Measurements from ENCODE around the gene GNG4. TPM values are rescaled to one million over a fixed set of nuclear protein-coding genes. Genes with fewer than 3 reads are reported as not detected.

The GNG4 gene
- total RNA-seq, 2 donors from 2014 or later = 13.5 to 14.2 TPM

DNA sequence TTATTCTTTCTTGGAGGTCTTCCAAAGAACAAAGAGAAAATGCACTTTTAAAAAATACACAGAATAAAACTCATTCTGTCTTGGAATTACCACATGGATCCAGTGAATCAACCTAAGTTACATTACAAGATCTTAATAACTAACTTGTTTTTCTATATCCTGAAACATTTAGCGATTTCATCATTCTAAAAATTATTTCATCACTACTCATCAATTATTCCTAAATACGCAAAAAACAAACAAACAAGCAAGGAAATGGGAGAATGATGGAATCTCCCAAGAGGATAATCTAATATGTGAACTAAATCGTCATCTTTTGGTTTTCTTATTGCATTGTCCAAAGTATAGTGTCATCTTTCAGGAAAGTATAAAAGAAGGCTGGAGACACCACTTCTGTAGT is 38.5 kb upstream of the GNG4 start:
- Histone ChIP-seq H3K9ac (ENCODE audit: extremely low read depth, low read length, poor library complexity, severe bottlenecking) (no peak overlapping the region), H3K4me3 (ENCODE audit: low read length) (no peak overlapping the region), H3K36me3 (ENCODE audit: control insufficient read depth, insufficient read depth, low read length) (no peaks in the 10 kb centered on the region), H3K27me3 (ENCODE audit: control insufficient read depth, insufficient read depth, low read length, poor library complexity, severe bottlenecking) (no peaks in the 10 kb centered on the region), H3K27ac (ENCODE audit: low read depth, low read length) (no peak overlapping the region), H3K4me1 (ENCODE audit: control insufficient read depth, insufficient read depth, low read length) (peaks cover 8% of the 10 kb centered on the region), H3K9me3 (ENCODE audit: control insufficient read depth, low read length) (no peaks in the 10 kb centered on the region)
- no peak overlapping the region for H3K27ac Mint-ChIP-seq
- 91 to 100% methylated on average over 2 to 3 of the region's 3 CpGs for WGBS, 2 experiments (ENCODE audit: insufficient coverage in 1 of 2, insufficient read length in 1 of 2)
- H3K27me3 Mint-ChIP-seq (ENCODE audit: insufficient read depth) = no peaks in the 10 kb centered on the region
- H3K4me1 Mint-ChIP-seq = peaks cover 20% of the 10 kb centered on the region
- no peak for TF ChIP-seq CTCF (conservative IDR thresholded peaks at IDR 0.05)
- no peaks in the 10 kb centered on the region for H3K9me3 Mint-ChIP-seq
- H3K36me3 Mint-ChIP-seq (ENCODE audit: low read depth) = no peaks in the 10 kb centered on the region
- no peak overlapping the region for H3K4me3 Mint-ChIP-seq
- no peak for DNase-seq

DNA sequence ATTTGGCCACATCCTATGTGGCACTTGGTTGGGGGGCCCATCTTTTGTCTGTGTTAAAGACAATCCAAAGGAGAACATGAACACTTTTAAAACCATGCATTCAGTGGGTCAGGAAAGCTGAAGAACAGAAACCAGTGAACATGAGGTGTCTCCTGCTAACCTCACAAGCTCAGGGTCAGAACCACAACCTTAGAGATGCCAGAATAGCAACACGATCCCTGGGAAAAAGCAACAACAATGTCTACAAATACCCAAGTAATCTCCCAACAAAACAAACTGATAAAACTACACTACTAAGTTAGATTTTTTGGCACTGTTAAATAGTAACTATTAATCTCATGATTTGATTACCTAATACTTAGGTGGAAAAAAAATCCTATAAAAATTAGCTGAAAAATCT is 34.1 kb upstream of the GNG4 start:
- H3K9me3 Mint-ChIP-seq = no peaks in the 10 kb centered on the region
- H3K4me3 Mint-ChIP-seq = no peak overlapping the region
- Histone ChIP-seq H3K4me1 (ENCODE audit: control insufficient read depth, insufficient read depth, low read length) (peaks cover 13% of the 10 kb centered on the region), H3K9ac (ENCODE audit: extremely low read depth, low read length, poor library complexity, severe bottlenecking) (no peak overlapping the region), H3K27ac (ENCODE audit: low read depth, low read length) (no peak overlapping the region), H3K4me3 (ENCODE audit: low read length) (no peak overlapping the region), H3K9me3 (ENCODE audit: control insufficient read depth, low read length) (no peaks in the 10 kb centered on the region), H3K36me3 (ENCODE audit: control insufficient read depth, insufficient read depth, low read length) (no peaks in the 10 kb centered on the region), H3K27me3 (ENCODE audit: control insufficient read depth, insufficient read depth, low read length, poor library complexity, severe bottlenecking) (no peaks in the 10 kb centered on the region)
- peak overlapping the region; percentile 22 for H3K27ac Mint-ChIP-seq
- H3K4me1 Mint-ChIP-seq = peaks cover 41% of the 10 kb centered on the region
- no peaks in the 10 kb centered on the region for H3K36me3 Mint-ChIP-seq (ENCODE audit: low read depth)
- 67% methylated on average over 1 of the region's 1 CpG; no CpG with 5 or more reads in 1 of the 2 experiments for WGBS, 2 experiments (ENCODE audit: insufficient coverage in 1 of 2, insufficient read length in 1 of 2)
- DNase-seq = no peak
- no peak for TF ChIP-seq CTCF (conservative IDR thresholded peaks at IDR 0.05)
- no peaks in the 10 kb centered on the region for H3K27me3 Mint-ChIP-seq (ENCODE audit: insufficient read depth)

GRCh38 chr1:235682216-235682615 is 32.6 kb upstream of the GNG4 start:
- Histone ChIP-seq H3K9me3 (ENCODE audit: control insufficient read depth, low read length) (no peaks in the 10 kb centered on the region), H3K4me3 (ENCODE audit: low read length) (no peak overlapping the region), H3K36me3 (ENCODE audit: control insufficient read depth, insufficient read depth, low read length) (no peaks in the 10 kb centered on the region), H3K9ac (ENCODE audit: extremely low read depth, low read length, poor library complexity, severe bottlenecking) (no peak overlapping the region), H3K4me1 (ENCODE audit: control insufficient read depth, insufficient read depth, low read length) (peaks cover 13% of the 10 kb centered on the region), H3K27ac (ENCODE audit: low read depth, low read length) (no peak overlapping the region), H3K27me3 (ENCODE audit: control insufficient read depth, insufficient read depth, low read length, poor library complexity, severe bottlenecking) (no peaks in the 10 kb centered on the region)
- WGBS, 2 experiments (ENCODE audit: insufficient coverage in 1 of 2, insufficient read length in 1 of 2) = 65 to 90% methylated on average over 3 of the region's 3 CpGs
- Mint-ChIP-seq H3K4me1 (peaks cover 38% of the 10 kb centered on the region), H3K27me3 (ENCODE audit: insufficient read depth) (no peaks in the 10 kb centered on the region), H3K9me3 (no peaks in the 10 kb centered on the region), H3K4me3 (no peak overlapping the region), H3K36me3 (ENCODE audit: low read depth) (no peaks in the 10 kb centered on the region), H3K27ac (peak overlapping the region; percentile 10)
- peak; percentile 79 for DNase-seq
- no peak for TF ChIP-seq CTCF (conservative IDR thresholded peaks at IDR 0.05)
